Measurements from ENCODE around the gene CLDN12.
A peak's percentile ranks its signal among the peaks of the same experiment; 100 is the strongest.

Gene CLDN12

GRCh38 chr7:90403174-90404113 lies at the start of gene CLDN12:
Gene CLDN12, plus strand, starts transcription at chr7:90403461. Its CDS starts 9,216 bp downstream, at chr7:90412677.
- peak; percentile 53 to 65 for DNase-seq (ENCODE audit: low read depth in 2 of 2)

DNA sequence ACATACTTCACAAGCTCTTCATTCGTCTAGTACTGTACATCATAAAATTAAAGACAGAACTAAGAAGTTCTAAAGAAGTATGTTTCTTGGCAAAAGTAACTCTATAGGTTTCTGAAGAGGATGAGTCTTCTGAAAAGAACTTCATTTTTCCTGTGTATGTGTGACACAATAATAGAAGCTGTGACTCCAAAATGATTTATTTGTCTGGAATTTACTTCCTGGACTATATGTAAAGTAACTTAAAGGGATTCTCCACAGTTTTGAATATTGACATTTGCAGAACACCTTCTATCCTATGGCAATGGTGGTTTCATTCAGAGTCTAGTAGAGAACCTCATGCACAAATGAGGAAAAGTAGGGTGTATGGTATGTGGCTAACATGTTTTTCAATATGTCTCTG lies 19.8 kb upstream of the CLDN12 start:
- no peak for DNase-seq (ENCODE audit: low read depth in 2 of 2)

- no peak for DNase-seq (ENCODE audit: low read depth in 2 of 2)
Measured at GRCh38 chr7:90383861-90384260, 19.4 kb upstream of the CLDN12 start.

GRCh38 chr7:90384433-90384832 lies 18.8 kb upstream of the CLDN12 start:
- DNase-seq (ENCODE audit: low read depth in 2 of 2) = no peak

- DNase-seq (ENCODE audit: low read depth in 2 of 2) = no peak
Measured at GRCh38 chr7:90387470-90388240, 15.6 kb upstream of the CLDN12 start.

DNA sequence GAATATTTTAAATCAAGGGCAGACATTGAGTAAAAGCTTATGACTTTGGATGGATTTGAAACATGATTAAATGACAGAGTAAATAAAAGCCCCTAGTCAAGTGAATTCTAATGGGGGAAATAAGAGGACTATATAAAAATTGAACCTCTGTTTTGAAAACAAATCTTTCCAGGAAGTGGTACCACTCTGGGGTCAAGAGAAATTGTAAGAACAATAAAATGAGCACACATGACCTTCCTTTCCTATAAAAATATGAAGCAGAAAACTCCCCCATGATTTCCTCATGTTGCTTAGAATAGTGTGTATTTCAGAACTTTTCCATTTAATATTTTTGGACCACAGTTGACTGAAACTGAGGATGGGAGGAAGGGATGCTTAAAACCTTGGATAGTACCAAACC lies 12.3 kb upstream of the CLDN12 start:
- no peak for DNase-seq (ENCODE audit: low read depth in 2 of 2)

- no peak for DNase-seq (ENCODE audit: low read depth in 2 of 2)
Measured at GRCh38 chr7:90391488-90391887, 11.8 kb upstream of the CLDN12 start.

GRCh38 chr7:90396420-90396819 lies 6.8 kb upstream of the CLDN12 start:
- no peak for DNase-seq (ENCODE audit: low read depth in 2 of 2)

GRCh38 chr7:90401989-90402388 lies 1.3 kb upstream of the CLDN12 start:
- no peak for DNase-seq (ENCODE audit: low read depth in 2 of 2)

DNA sequence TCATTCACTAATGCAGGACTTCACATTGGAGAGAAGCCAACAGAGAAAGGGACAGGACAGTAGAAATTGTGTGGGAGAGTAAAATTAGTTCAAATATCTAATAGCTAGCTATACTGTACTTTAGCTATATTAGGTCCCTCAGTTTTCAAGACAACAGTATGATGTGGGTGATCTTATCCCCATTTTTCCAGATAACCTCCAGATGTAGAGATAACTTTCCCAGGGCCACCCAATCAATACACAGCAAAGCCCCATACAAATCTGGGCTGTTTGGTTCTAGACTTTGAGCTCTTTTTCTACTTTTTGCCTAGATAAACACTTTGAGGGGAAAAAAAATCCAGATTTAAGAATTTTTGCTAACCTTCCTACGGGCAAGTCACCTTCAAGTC lies 482 bp upstream of the CLDN12 start:
- no peak for DNase-seq (ENCODE audit: low read depth in 2 of 2)

DNA sequence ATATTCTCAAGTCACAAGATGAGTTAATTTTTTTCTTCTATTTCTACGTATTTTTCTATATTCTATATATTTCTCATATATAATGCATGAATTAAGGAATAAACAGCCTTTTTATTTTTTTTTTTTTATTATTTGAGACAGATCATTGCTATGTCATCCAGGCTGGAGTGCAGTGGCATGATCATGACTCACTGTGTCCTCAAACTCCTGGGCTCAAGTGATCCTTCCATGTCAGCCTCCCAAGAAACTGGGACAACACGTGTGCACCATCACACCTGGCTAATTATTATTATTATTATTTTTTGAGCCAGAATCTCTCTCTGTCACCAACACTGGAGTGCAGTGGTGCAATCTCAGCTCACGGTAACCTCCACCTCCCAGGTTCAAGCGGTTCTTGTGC lies 1.5 kb downstream of the CLDN12 start:
- no peak for DNase-seq (ENCODE audit: low read depth in 2 of 2)

- DNase-seq (ENCODE audit: low read depth in 2 of 2) = no peak
Measured at GRCh38 chr7:90407484-90407821, 4.2 kb downstream of the CLDN12 start.

DNA sequence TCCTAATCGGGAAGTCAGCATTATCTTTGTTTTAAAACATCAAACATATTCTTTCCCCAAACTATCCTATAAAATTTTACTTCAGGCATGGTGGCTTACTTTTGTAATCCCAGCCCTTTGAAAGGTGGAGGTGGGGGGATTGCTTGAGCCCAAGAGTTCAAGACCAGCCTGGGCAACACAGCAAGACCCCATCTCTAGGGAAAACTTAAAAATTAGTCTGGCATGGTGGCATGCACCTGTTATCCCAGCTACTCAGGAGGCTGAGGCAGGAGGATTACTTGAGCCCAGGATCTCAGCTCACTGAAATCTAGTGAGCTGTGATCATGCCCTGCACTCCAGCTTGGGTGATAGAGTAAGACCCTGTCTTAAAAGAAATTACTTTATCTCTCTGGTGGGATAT lies 4.9 kb downstream of the CLDN12 start:
- no peak for DNase-seq (ENCODE audit: low read depth in 2 of 2)

- no peak for DNase-seq (ENCODE audit: low read depth in 2 of 2)
Measured at GRCh38 chr7:90409667-90410066, 6.4 kb downstream of the CLDN12 start.

- no peak for DNase-seq (ENCODE audit: low read depth in 2 of 2)
Measured at GRCh38 chr7:90411510-90411909, 8.2 kb downstream of the CLDN12 start.

GRCh38 chr7:90412458-90413184 lies 9.4 kb downstream of the CLDN12 start:
- peak in 1 of 2 donors; percentile 8 for DNase-seq (ENCODE audit: low read depth in 2 of 2)

- DNase-seq (ENCODE audit: low read depth in 2 of 2) = no peak
Measured at GRCh38 chr7:90413185-90413528, 9.9 kb downstream of the CLDN12 start.

- DNase-seq (ENCODE audit: low read depth in 2 of 2) = no peak
Measured at GRCh38 chr7:90421651-90422050, 18.4 kb downstream of the CLDN12 start.

DNA sequence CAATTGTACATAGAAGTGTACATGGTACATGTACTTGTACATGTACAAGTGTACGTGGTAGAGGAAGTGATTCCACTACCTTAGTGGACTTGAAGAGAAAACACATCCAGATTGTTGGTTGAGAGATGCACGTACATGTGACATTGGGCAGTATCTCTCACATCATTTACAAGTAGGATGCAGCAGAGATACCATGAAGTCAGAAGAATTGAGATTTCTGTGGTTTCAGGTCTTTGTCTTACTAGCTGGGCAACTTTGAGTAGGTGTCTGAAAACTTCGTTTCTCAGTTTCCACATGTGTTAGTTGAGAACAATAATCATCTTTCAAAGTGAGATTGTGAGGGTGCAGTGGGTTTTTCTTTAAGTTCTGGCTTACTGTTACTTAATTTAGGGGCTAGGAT lies 21.5 kb downstream of the CLDN12 start:
- no peak for DNase-seq (ENCODE audit: low read depth in 2 of 2)

DNA sequence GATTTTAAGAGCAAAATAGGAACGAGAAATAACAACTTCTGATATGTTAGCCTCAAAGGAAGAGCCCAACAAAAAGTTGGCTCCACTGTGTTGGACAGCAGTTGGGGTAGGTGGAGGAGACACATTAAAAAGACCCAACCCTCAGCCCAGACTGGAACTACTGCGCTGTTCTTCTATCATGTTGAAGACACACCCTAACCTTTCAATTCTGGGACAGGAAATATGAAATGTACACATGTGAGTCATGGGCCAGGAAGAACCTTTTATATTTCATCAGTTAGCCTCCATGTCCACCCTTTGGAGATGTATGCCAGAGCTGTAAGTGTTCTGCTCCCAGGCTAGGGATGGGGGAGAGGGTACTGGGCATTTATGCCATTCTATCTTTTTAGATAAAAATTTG lies 22.1 kb downstream of the CLDN12 start:
- DNase-seq (ENCODE audit: low read depth in 2 of 2) = no peak

GRCh38 chr7:90430614-90431460 lies 27.6 kb downstream of the CLDN12 start:
- DNase-seq (ENCODE audit: low read depth in 2 of 2) = no peak

DNA sequence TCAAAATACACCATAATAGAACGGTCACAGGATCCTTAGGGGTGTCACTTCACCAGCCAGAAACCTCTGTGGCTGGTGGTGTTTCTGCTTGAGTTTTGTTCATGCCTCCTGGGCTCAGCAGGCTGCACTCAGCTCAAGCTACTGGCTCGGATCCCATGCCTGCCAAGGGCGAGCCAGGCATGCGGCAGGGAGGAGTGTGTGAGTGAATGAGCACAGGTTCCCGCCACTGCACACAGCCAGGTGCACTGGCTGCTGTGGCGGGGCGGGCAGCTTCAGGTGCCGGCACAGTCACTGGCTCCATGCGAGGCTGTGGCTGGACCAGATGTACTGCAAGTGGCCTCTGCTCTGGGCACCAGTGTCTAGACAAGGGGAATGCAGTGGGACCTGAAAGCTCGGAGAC lies 29.5 kb downstream of the CLDN12 start:
- DNase-seq (ENCODE audit: low read depth in 2 of 2) = no peak
